Uterus (tissue), 4 donors: Measurements from ENCODE around the gene GNRHR. TPM values are rescaled to one million over a fixed set of nuclear protein-coding genes. Genes with fewer than 3 reads are reported as not detected.

Experiments used
- DNase-seq, 2 donors: peaks; one replicate each; pipeline ENCODE4 v3.0.0-alpha.2; 2019 to 2020
- H3K27ac ChIP-seq, 2 donors: fragments of 200-600 bp; sonication (generic); 1 replicate in 1 of 2; 2 replicates in 1 of 2; pipeline ENCODE4 v1.5.1; 2016 to 2018
- H3K27me3 ChIP-seq, 2 donors: fragments of 200-600 bp; sonication (generic); one replicate each; pipeline ENCODE4 v1.5.1; 2018 to 2019; ENCODE audit warnings: control low read depth in 1 of 2
- H3K36me3 ChIP-seq, 2 donors: fragments of 200-600 bp; sonication (generic); one replicate each; pipeline ENCODE4 v1.5.1; 2019; ENCODE audit warnings: control low read depth in 1 of 2
- H3K4me1 ChIP-seq, 2 donors: fragments of 200-600 bp; sonication (generic); one replicate each; pipeline ENCODE4 v1.5.1; 2018 to 2019; ENCODE audit warnings: control low read depth in 1 of 2
- H3K4me3 ChIP-seq, 2 donors: fragments of 200-600 bp; sonication (generic); 1 replicate in 1 of 2; 2 replicates in 1 of 2; pipeline ENCODE4 v1.5.1; 2018 to 2019; ENCODE audit warnings: mild to moderate bottlenecking in 1 of 2
- H3K9me3 ChIP-seq, 2 donors: fragments of 200-600 bp; sonication (generic); one replicate each; pipeline ENCODE4 v1.5.1; 2019; ENCODE audit warnings: control low read depth in 1 of 2
- CTCF ChIP-seq, 4 experiments: fragments of 200-600 bp in 2 of 4; fragments of 450-650 bp in 2 of 4; sonication (generic) in 2 of 4; IDR thresholded peaks; one replicate each; pipeline ENCODE4 v1.5.1; 2016 to 2019; ENCODE audit warnings: antibody characterized with exemption in 4 of 4, mild to moderate bottlenecking in 2 of 4, moderate library complexity in 1 of 4
- POLR2A ChIP-seq, 2 donors: fragments of 450-650 bp; IDR thresholded peaks; one replicate each; pipeline ENCODE4 v1.6.1; 2016; ENCODE audit warnings: antibody characterized with exemption in 2 of 2, mild to moderate bottlenecking in 1 of 2, moderate library complexity in 1 of 2
- intact Hi-C: fragments of 100-400 bp; cut with DNase I; formaldehyde crosslinking; loops from one replicate; pipeline ENCODE4 v1.15.1; 2023; ENCODE audit warnings: low total_unique reads
- total RNA-seq, 4 donors: library from RNA; depleted of rRNA in 3 of 4; stranded (reverse); fragments of >200 nt in 3 of 4; gene quantifications; one replicate each; pipeline versions ENCODE4 v1.1.0 to v1.2.4, GENCODE V29; 2014 to 2023
- donor health status: DM: yes; HTN: yes; CAD: no.

GNRHR gene
- total RNA-seq, 4 donors from 2014 or later: not detected

- DNase-seq: no peak
- Histone ChIP-seq H3K27ac (no peak overlapping the region), H3K36me3 (no peaks in the 10 kb centered on the region), H3K4me3 (no peak overlapping the region), H3K4me1 (no peaks in the 10 kb centered on the region), H3K27me3 (no peaks in the 10 kb centered on the region), H3K9me3 (no peaks in the 10 kb centered on the region)
- intact Hi-C loops: no loop called here
- TF ChIP-seq POLR2A (IDR thresholded peaks at IDR 0.05): no peak
- no peak for TF ChIP-seq CTCF (IDR thresholded peaks at IDR 0.05)
These were observed 30.8 kb downstream of the GNRHR start for GRCh38 chr4:67723341-67723740.

- no peaks in the 10 kb centered on the region for H3K27me3 ChIP-seq
- no peak overlapping the region for H3K27ac ChIP-seq
- H3K4me3 ChIP-seq: no peak overlapping the region
- intact Hi-C loops: no loop called here
- no peaks in the 10 kb centered on the region for H3K9me3 ChIP-seq
- TF ChIP-seq POLR2A (IDR thresholded peaks at IDR 0.05) (no peak), CTCF (IDR thresholded peaks at IDR 0.05) (no peak)
- no peaks in the 10 kb centered on the region for H3K4me1 ChIP-seq
- DNase-seq: no peak
- H3K36me3 ChIP-seq: no peaks in the 10 kb centered on the region
These were observed 32.2 kb downstream of the GNRHR start for GRCh38 chr4:67721770-67722597.

GRCh38 chr4:67721315-67721769 is 32.8 kb downstream of the GNRHR start:
- Histone ChIP-seq H3K36me3 (no peaks in the 10 kb centered on the region), H3K27me3 (no peaks in the 10 kb centered on the region), H3K9me3 (no peaks in the 10 kb centered on the region), H3K4me3 (no peak overlapping the region), H3K4me1 (no peaks in the 10 kb centered on the region), H3K27ac (no peak overlapping the region)
- TF ChIP-seq POLR2A (IDR thresholded peaks at IDR 0.05) (no peak), CTCF (IDR thresholded peaks at IDR 0.05) (no peak)
- DNase-seq: no peak
- intact Hi-C loops: no loop called here

- H3K27ac ChIP-seq: no peak overlapping the region
- intact Hi-C loops: no loop called here
- TF ChIP-seq POLR2A (IDR thresholded peaks at IDR 0.05) (no peak), CTCF (IDR thresholded peaks at IDR 0.05) (no peak)
- H3K4me3 ChIP-seq: no peak overlapping the region
- no peaks in the 10 kb centered on the region for H3K27me3 ChIP-seq
- no peaks in the 10 kb centered on the region for H3K4me1 ChIP-seq
- no peaks in the 10 kb centered on the region for H3K9me3 ChIP-seq
- no peaks in the 10 kb centered on the region for H3K36me3 ChIP-seq
- DNase-seq: no peak
These were observed 34.1 kb downstream of the GNRHR start for GRCh38 chr4:67719953-67720617.

GRCh38 chr4:67718848-67719247 is 35.3 kb downstream of the GNRHR start:
- Histone ChIP-seq H3K4me1 (no peaks in the 10 kb centered on the region), H3K9me3 (no peaks in the 10 kb centered on the region), H3K27ac (no peak overlapping the region), H3K27me3 (no peaks in the 10 kb centered on the region), H3K4me3 (no peak overlapping the region), H3K36me3 (no peaks in the 10 kb centered on the region)
- intact Hi-C loops: no loop called here
- no peak for DNase-seq
- TF ChIP-seq CTCF (IDR thresholded peaks at IDR 0.05) (no peak), POLR2A (IDR thresholded peaks at IDR 0.05) (no peak)
